HG02588 (cell line): Measurements from ENCODE around the gene GRHL3.

Experiments used
- ATAC-seq: cut with Tn5 transposase; IDR thresholded peaks from one replicate; pipeline ENCODE4 v1.9.1; 2021; ENCODE audit warnings: mild to moderate bottlenecking, moderate library complexity; ENCODE audit not compliant: unreplicated experiment

The GRHL3 gene

DNA sequence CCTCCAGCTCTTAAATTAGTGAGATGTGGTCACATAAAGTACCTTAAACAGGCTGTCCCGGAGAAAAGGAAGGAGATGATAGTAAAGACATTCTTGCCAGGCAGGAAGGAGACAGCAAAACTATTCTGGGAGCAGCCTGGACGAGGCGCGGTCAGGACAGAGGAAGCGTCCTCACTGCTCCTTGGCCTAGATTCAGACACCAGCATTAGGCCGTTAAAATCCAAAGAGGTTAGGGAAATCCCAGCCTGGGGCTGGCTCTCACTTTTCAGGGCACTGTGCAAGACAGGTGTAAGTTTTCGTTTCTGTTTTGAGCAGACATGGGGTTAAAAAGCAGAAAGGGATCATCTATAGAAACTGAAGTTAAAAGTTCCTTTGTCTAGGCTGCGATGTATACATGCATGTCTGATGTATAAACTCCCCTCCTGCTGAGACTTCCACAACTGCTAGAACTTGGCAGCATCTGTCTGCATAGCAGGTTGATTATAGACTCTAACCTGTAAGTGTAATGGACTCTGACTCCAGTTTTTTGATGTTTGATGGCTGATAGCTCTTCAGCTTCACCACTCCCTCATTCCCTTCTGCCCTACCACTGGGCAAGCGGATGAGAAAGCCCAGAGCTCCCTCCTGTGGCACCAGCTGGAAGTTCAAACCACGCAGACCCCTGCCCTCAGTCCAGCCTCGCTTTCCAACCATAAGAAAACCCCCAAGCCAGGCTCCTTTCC is 72.9 kb downstream of the GRHL3 start:
- peak; percentile 67 for ATAC-seq

DNA sequence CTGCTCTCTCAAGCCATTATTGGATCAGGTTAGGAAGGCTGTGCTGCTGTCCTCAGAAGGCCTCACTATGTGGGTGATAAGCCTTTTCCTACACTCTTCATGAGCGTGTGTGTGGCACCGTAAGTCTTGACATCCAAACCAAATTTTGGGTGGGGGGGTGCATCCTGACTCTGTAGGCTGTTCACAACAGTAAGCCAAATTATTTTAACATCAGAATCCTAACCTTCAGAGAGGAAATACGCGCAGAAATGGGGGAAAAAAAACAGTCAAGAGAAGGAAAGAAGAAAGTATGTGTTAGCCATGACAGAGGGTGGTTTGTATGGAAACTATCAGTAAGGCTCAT is 73.4 kb downstream of the GRHL3 start:
- no peak for ATAC-seq

DNA sequence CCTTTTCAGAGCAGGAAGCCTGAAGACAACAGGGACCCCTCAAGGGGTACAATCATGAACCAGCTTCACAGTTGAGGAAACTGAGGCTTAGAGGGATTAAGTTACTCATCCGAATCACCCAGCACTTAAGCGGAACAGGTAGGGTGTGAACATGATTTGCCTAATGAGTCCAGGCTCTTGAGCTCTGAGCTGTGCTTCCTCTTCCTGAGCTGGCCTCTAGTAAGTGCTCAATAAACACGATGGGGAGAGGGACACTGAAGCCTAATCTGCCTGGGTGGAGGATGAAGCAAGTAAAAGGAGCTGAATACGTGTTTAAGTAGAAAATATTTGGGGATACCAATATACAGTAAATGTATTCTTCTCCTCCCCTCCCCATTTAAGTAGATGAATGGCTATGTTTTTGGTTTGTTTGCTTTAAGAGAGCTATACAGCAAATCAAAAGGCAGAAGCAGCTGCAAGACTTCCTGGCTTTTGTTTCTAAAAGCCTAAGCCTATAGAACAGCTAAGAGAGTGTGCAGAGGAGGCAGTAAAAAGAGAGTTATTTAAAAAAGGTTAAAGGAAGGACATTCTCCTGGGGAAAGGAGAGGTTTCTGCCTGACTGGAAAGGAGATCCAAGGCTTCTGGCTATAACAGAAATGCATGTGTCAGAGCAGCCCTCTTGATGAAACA is 74.0 kb downstream of the GRHL3 start:
- ATAC-seq, result no peak

DNA sequence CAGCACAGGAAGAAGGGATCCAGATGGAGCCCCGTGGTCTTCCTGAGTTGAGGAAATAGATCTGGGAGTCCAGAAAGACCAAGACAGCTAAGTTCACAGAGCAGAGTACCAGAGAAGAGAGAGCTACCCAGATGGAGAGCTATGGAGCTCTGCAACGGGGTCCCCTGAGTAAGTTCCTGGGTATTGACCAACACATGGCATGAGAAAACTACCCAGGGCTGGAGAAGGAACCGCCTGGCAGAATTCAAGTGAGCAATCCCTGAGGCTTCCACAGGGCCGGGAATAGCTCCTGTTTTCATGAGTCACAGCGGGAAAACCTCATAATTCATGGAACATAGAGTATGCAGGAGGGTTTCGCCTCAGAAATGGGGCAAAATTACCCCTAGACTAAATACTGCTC is 74.7 kb downstream of the GRHL3 start:
- no peak for ATAC-seq

DNA sequence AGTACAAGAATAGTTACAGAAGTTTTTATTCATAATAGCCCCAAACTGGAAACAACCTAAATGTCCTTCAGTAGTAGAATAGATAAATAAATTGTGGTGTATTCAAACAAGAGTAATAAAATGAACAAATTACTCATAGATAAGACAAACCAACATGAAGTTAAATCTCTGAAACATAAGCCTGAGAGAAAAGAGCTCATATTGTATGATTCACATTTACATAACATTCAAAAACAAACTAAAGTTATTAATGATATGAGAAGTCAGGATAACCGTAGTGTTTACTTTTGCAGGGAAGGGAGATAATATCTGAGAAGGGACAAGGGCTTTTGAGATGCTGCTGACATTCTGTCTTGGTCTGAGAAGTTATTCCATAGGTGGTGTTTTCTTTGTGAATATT is 80.9 kb downstream of the GRHL3 start:
- no peak for ATAC-seq

DNA sequence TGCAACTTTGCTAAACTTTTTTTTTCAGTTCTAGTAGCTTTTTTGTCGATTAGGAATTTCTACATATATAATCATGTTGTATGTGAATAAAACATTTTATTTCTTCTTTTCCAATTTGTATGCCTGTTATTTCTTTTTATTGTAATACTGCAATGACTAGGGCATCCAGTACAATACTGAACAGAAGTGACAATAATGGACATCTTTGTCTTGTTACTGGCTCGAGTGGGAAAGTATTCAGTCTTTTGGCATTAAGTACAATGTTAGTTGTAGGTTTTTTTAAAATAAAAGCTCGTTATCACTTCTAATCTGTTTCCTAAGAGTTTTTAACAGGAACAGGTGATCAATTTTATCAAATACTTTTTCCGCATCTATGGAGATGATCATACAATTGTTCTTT is 84.6 kb downstream of the GRHL3 start:
- no peak for ATAC-seq
